HCT116 (cell line): Measurements from ENCODE around the gene PCDH1. TPM values are rescaled to one million over a fixed set of nuclear protein-coding genes. Genes with fewer than 3 reads are reported as not detected.

ENCODE experiments used
- ATAC-seq: fragments of 200-7000 bp; cut with Tn5 transposase; 2 replicates; pipeline ENCODE4 v1.9.1; 2020; ENCODE audit warnings: mild to moderate bottlenecking, moderate library complexity
- BruUV-seq: library from RNA; stranded (reverse); fragments of 400-500 nt; replicated peaks from 2 replicates; lab custom pipeline; 2021; lab: Mats Ljungman, UMichigan
- CTCF ChIA-PET: fragments of 300-600 bp; sonication (Branson Sonifier 250); formaldehyde crosslinking; loops from one replicate; lab custom pipeline; 2021; ENCODE audit warnings: antibody characterized with exemption; lab: Charles Lee
- POLR2A ChIA-PET: fragments of 300-600, 350-600 bp; sonication (Branson Sonifier 250); formaldehyde crosslinking; loops from one replicate; lab custom pipeline; 2021; ENCODE audit warnings: antibody characterized with exemption; lab: Charles Lee
- RAD21 ChIA-PET, 2 experiments: fragments of 300-600 bp; sonication (Branson Sonifier 250); formaldehyde crosslinking; loops; one replicate each; lab custom pipeline; 2023; ENCODE audit warnings: low total read pairs in 2 of 2; ENCODE audit not compliant: uncharacterized antibody in 2 of 2, unreplicated experiment in 2 of 2, low non-redundant PET in 1 of 2; lab: Charles Lee
- DNase-seq: peaks from one replicate; pipeline ENCODE4 v3.0.0-alpha.2; 2010; ENCODE audit warnings: low read depth, low spot score
- H2AFZ ChIP-seq: fragments of 200-600 bp; shearing (Covaris generic), sonication (generic); 2 replicates; pipeline ENCODE4 v1.6.1; 2017; ENCODE audit warnings: low read depth, mixed run types, mixed read lengths, antibody characterized with exemption, low read length; ENCODE audit not compliant: poor library complexity, severe bottlenecking
- H3K27ac ChIP-seq: 2 replicates; pipeline ENCODE4 v1.5.1; 2012; ENCODE audit warnings: low read depth, low read length
- H3K27me3 ChIP-seq: fragments of 200-600 bp; sonication (generic); 2 replicates; pipeline ENCODE4 v1.6.1; 2016; ENCODE audit warnings: mixed run types, low read length, mixed read lengths; ENCODE audit not compliant: insufficient read depth
- H3K36me3 ChIP-seq, 2 experiments: fragments of 200-500 bp in 1 of 2; fragments of 200-600 bp in 1 of 2; sonication (Bioruptor generic) in 1 of 2; sonication (generic) in 1 of 2; 2 replicates each; pipeline versions ENCODE4 v1.5.1 to v1.6.1; 2014 to 2016; ENCODE audit warnings: low read length in 2 of 2, inconsistent platforms in 1 of 2, mixed read lengths in 1 of 2, mixed run types in 1 of 2; ENCODE audit not compliant: insufficient read depth in 2 of 2, control insufficient read depth in 1 of 2
- H3K4me1 ChIP-seq, 2 experiments: fragments of 200-600 bp in 1 of 2; sonication (generic) in 1 of 2; 2 replicates each; pipeline versions ENCODE4 v1.5.1 to v1.6.1; 2012 to 2017; ENCODE audit warnings: low read length in 2 of 2, inconsistent platforms in 1 of 2, mild to moderate bottlenecking in 1 of 2, mixed read lengths in 1 of 2, mixed run types in 1 of 2, moderate library complexity in 1 of 2; ENCODE audit not compliant: insufficient read depth in 2 of 2, control insufficient read depth in 1 of 2
- H3K4me2 ChIP-seq: fragments of 200-600 bp; sonication (generic); 2 replicates; pipeline ENCODE4 v1.6.1; 2017; ENCODE audit warnings: mixed run types, low read length, mixed read lengths
- H3K4me3 ChIP-seq, 2 experiments: fragments of 200-600 bp in 1 of 2; sonication (generic) in 1 of 2; replicated peaks in 1 of 2; 2 replicates each; pipeline ENCODE4 v1.5.1; 2011 to 2016; ENCODE audit warnings: low read length in 2 of 2, control low read depth in 1 of 2, low read depth in 1 of 2, mild to moderate bottlenecking in 1 of 2, mixed read lengths in 1 of 2, mixed run types in 1 of 2
- H3K79me2 ChIP-seq: fragments of 200-600 bp; sonication (generic); 2 replicates; pipeline ENCODE4 v1.6.1; 2017; ENCODE audit warnings: mild to moderate bottlenecking, mixed run types, low read length, moderate library complexity, mixed read lengths; ENCODE audit not compliant: insufficient read depth
- H3K9ac ChIP-seq: fragments of 200-600 bp; sonication (generic); 2 replicates; pipeline ENCODE4 v1.6.1; 2016; ENCODE audit warnings: low read length, mixed read lengths
- H3K9me2 ChIP-seq: fragments of 200-600 bp; sonication (generic), shearing (Covaris generic); 2 replicates; pipeline ENCODE4 v1.6.1; 2017; ENCODE audit warnings: mixed run types, mild to moderate bottlenecking, moderate library complexity; ENCODE audit not compliant: insufficient read depth
- H3K9me3 ChIP-seq, 2 experiments: fragments of 200-500 bp in 1 of 2; fragments of 200-600 bp in 1 of 2; sonication (Bioruptor generic) in 1 of 2; sonication (generic) in 1 of 2; 2 replicates each; pipeline ENCODE4 v1.6.1; 2014 to 2017; ENCODE audit warnings: low read length in 2 of 2, mixed read lengths in 2 of 2, inconsistent platforms in 1 of 2, low read depth in 1 of 2, mild to moderate bottlenecking in 1 of 2, mixed run types in 1 of 2, moderate library complexity in 1 of 2; ENCODE audit not compliant: control insufficient read depth in 1 of 2, insufficient read depth in 1 of 2
- H4K20me1 ChIP-seq: fragments of 200-600 bp; sonication (generic), shearing (Covaris generic); 2 replicates; pipeline ENCODE4 v1.6.1; 2017; ENCODE audit warnings: mixed run types, mild to moderate bottlenecking, moderate library complexity; ENCODE audit not compliant: insufficient read depth
- CBX3 ChIP-seq: IDR thresholded peaks from 2 replicates; pipeline ENCODE4 v1.6.1; 2012; ENCODE audit warnings: low read depth
- CTCF ChIP-seq, 3 experiments: fragments of 200-600 bp in 1 of 3; sonication (generic) in 1 of 3; IDR thresholded peaks in 2 of 3; conservative IDR thresholded peaks in 1 of 3; 2 replicates each; pipeline ENCODE4 v1.5.1; 2012 to 2017; ENCODE audit warnings: low read depth in 2 of 3, low read length in 2 of 3, antibody characterized with exemption in 1 of 3, borderline replicate concordance in 1 of 3, control low read depth in 1 of 3, mild to moderate bottlenecking in 1 of 3, mixed read lengths in 1 of 3, mixed run types in 1 of 3, moderate library complexity in 1 of 3; ENCODE audit not compliant: insufficient read depth in 1 of 3
- ELF1 ChIP-seq: IDR thresholded peaks from 2 replicates; pipeline ENCODE4 v1.6.1; 2012; ENCODE audit warnings: low read depth, borderline replicate concordance
- EZH2phosphoT487 ChIP-seq: fragments of 200-600 bp; IDR thresholded peaks from 2 replicates; pipeline ENCODE4 v1.6.1; 2018; ENCODE audit warnings: antibody characterized with exemption, borderline replicate concordance
- POLR2AphosphoS5 ChIP-seq: IDR thresholded peaks from 2 replicates; pipeline ENCODE4 v1.6.1; 2011; ENCODE audit warnings: mild to moderate bottlenecking, low read depth, low read length, moderate library complexity
- RAD21 ChIP-seq: IDR thresholded peaks from 2 replicates; pipeline ENCODE4 v1.6.1; 2012; ENCODE audit warnings: low read depth, mild to moderate bottlenecking
- REST ChIP-seq: IDR thresholded peaks from 2 replicates; pipeline ENCODE4 v1.6.1; 2012; ENCODE audit warnings: low read depth
- SIN3A ChIP-seq: IDR thresholded peaks from 2 replicates; pipeline ENCODE4 v1.6.1; 2012; ENCODE audit warnings: low read depth
- SP1 ChIP-seq: IDR thresholded peaks from 2 replicates; pipeline ENCODE4 v1.6.1; 2012; ENCODE audit warnings: low read depth
- SRF ChIP-seq: IDR thresholded peaks from 2 replicates; pipeline ENCODE4 v1.6.1; 2012; ENCODE audit warnings: low read depth
- intact Hi-C: fragments of 100-400 bp; cut with micrococcal nuclease; formaldehyde crosslinking; loops from 2 replicates; pipeline ENCODE4 v1.10.0; 2022
- total RNA-seq: library from RNA; stranded (reverse); gene quantifications from one replicate; pipeline ENCODE4 v1.2.1, GENCODE V29; 2021; ENCODE audit not compliant: unreplicated experiment
- TF ChIP-seq, protein P1 (sequence below): IDR thresholded peaks from 2 replicates; pipeline ENCODE4 v1.6.1; 2012
- TF ChIP-seq, protein P2 (sequence below): IDR thresholded peaks from 2 replicates; pipeline ENCODE4 v1.6.1; 2012

The PCDH1 gene
- total RNA-seq, 1 experiment from 2014 or later, result 24.2 TPM

DNA sequence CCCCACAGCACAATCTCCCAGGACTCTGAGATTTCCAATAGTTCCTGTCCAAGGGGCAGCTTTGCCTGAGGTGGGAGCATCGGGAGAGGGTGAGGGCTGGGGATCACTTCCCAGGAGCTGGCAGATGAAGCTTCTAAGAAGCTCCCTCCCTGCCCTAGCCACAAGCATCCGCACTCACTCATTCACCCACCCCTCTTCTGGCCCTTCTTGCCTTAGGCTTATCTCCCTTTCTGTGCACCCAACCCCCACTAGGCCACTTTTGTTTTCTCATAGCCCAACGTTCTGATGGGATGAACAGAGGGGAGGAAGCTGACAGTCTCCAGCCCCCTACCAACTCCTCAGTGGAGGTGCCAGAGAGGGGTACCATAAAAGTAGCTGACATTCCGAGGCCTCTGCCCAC, 3.7 kb upstream of the PCDH1 start:
- Histone ChIP-seq H2AFZ (no peak overlapping the region), H3K9me3 (no peaks in the 10 kb centered on the region), H3K36me3 (no peaks in the 10 kb centered on the region), H3K27ac (no peak overlapping the region), H3K79me2 (no peaks in the 10 kb centered on the region; the same call in 1 of the 2 replicates), H3K4me2 (no peak overlapping the region), H3K27me3 (peaks cover 4% of the 10 kb centered on the region; the same call in 1 of the 2 replicates), H4K20me1 (no peaks in the 10 kb centered on the region)
- POLR2A ChIA-PET, result interaction anchor here (1.2 kb wide), 1 partner anchor 124 kb away, joined by 3 read pairs; no protein-coding TSS in a partner anchor
- no peak for DNase-seq
- no TSS peak for BruUV-seq
- intact Hi-C loops, result no loop called here
- CTCF ChIA-PET, result interaction anchor here (1.0 to 5.2 kb wide), 4 partner anchors 9 to 217 kb away, joined by 3 to 31 read pairs (median 6); no protein-coding TSS in a partner anchor
- no peak for TF ChIP-seq CBX3
- no peak for TF ChIP-seq SRF
- TF ChIP-seq RAD21, result no peak
- TF ChIP-seq POLR2AphosphoS5, result no peak
- TF ChIP-seq ELF1, result no peak
- TF ChIP-seq, protein P1, sequence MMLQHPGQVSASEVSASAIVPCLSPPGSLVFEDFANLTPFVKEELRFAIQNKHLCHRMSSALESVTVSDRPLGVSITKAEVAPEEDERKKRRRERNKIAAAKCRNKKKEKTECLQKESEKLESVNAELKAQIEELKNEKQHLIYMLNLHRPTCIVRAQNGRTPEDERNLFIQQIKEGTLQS, result no peak
- TF ChIP-seq, protein P2, sequence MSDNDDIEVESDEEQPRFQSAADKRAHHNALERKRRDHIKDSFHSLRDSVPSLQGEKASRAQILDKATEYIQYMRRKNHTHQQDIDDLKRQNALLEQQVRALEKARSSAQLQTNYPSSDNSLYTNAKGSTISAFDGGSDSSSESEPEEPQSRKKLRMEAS, result no peak
- no peak for TF ChIP-seq SIN3A
- no peak for TF ChIP-seq EZH2phosphoT487
- TF ChIP-seq CTCF (IDR thresholded peaks at IDR 0.05 in 2 of 3, conservative IDR thresholded peaks at IDR 0.05 in 1 of 3; ENCODE audit: borderline replicate concordance in 1 of 3, insufficient read depth in 1 of 3, low read depth in 2 of 3, low read length in 2 of 3), result no peak
- no peak for TF ChIP-seq REST
- TF ChIP-seq SP1, result no peak
- TF ChIP-seq, all 23 proteins: peak for 0
- H3K4me1 ChIP-seq, result peaks cover 6 to 21% of the 10 kb centered on the region in 2 experiments; a peak in 3 of 4 replicates
- no peaks in the 10 kb centered on the region for H3K9me2 ChIP-seq
- no peak overlapping the region for H3K4me3 ChIP-seq
- H3K9ac ChIP-seq, result no peak overlapping the region
- RAD21 ChIA-PET, result no interaction called here
- no peak for ATAC-seq
